Transverse colon (tissue), 4 donors: ENCODE data around the gene ZNF391.

ENCODE experiments used
- EP300 ChIP-seq: sonication (generic); formaldehyde crosslinking; IDR thresholded peaks from one replicate; pipeline ENCODE4 v1.6.1; 2017; ENCODE audit warnings: antibody characterized with exemption, low read depth
- POLR2A ChIP-seq: fragments of 450-650 bp; IDR thresholded peaks from one replicate; pipeline ENCODE4 v1.6.1; 2016; ENCODE audit warnings: antibody characterized with exemption, mild to moderate bottlenecking, moderate library complexity
- POLR2AphosphoS5 ChIP-seq, 3 donors: sonication (generic); formaldehyde crosslinking; IDR thresholded peaks; one replicate each; pipeline ENCODE4 v1.6.1; 2016; ENCODE audit warnings: antibody characterized with exemption in 3 of 3
- TF ChIP-seq, protein P1 (sequence below), 5 experiments: fragments of 200-600 bp in 3 of 5; fragments of 450-650 bp in 2 of 5; sonication (generic) in 3 of 5; IDR thresholded peaks; 1 replicate in 2 of 5; 2 replicates in 3 of 5; pipeline ENCODE4 v1.5.1; 2016 to 2017; ENCODE audit warnings: antibody characterized with exemption in 5 of 5, inconsistent platforms in 3 of 5, mild to moderate bottlenecking in 2 of 5, moderate library complexity in 1 of 5

DNA sequence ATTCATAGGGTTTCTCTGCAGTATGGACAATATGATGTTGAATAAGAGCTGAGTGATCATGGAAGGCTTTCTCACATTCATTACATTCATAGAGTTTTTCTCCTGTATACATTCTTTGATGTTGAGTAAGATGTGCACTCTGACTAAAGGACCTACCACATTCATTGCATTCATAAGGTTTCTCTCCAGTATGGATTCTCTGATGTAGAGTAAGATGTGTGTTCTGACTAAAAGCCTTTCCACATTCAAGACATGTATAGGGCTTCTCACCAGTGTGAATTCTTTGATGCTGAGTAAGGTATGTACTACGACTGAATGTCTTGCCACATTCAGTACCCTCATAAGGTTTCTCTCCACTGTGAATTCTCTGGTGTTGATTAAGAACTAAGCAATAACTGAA is 29.3 kb upstream of the ZNF391 start:
- TF ChIP-seq, protein P1, sequence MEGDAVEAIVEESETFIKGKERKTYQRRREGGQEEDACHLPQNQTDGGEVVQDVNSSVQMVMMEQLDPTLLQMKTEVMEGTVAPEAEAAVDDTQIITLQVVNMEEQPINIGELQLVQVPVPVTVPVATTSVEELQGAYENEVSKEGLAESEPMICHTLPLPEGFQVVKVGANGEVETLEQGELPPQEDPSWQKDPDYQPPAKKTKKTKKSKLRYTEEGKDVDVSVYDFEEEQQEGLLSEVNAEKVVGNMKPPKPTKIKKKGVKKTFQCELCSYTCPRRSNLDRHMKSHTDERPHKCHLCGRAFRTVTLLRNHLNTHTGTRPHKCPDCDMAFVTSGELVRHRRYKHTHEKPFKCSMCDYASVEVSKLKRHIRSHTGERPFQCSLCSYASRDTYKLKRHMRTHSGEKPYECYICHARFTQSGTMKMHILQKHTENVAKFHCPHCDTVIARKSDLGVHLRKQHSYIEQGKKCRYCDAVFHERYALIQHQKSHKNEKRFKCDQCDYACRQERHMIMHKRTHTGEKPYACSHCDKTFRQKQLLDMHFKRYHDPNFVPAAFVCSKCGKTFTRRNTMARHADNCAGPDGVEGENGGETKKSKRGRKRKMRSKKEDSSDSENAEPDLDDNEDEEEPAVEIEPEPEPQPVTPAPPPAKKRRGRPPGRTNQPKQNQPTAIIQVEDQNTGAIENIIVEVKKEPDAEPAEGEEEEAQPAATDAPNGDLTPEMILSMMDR (IDR thresholded peaks at IDR 0.05), result no peak
- no peak for TF ChIP-seq POLR2AphosphoS5 (IDR thresholded peaks at IDR 0.05)
- no peak for TF ChIP-seq POLR2A
- no peak for TF ChIP-seq EP300
